Measurements from ENCODE around the gene KLHL15. TPM values are rescaled to one million over a fixed set of nuclear protein-coding genes. Genes with fewer than 3 reads are reported as not detected.

Gene KLHL15
- total and polyA plus RNA-seq, 2 of the 4 experiments (the other 2 are of a cell fraction) = 2.4 to 7.5 TPM

GRCh38 chrX:23964191-23964590 lies 62.8 kb downstream of the KLHL15 start:
- Histone ChIP-seq H3K56ac (ENCODE audit: extremely low read depth, insufficient read depth, low read length) (no peak overlapping the region), H4K91ac (ENCODE audit: insufficient read depth, low read depth, low read length) (no peak overlapping the region), H2AK5ac (ENCODE audit: low read depth, low read length) (no peak overlapping the region), H3K9me3 (ENCODE audit: control insufficient read depth, insufficient read depth, low read length) (no peaks in the 10 kb centered on the region), H3K4ac (ENCODE audit: low read depth, low read length) (no peak overlapping the region), H3K9me1 (ENCODE audit: insufficient read depth, low read length) (no peaks in the 10 kb centered on the region), H3K9ac (ENCODE audit: low read depth, low read length) (no peak overlapping the region), H3K27me3 (ENCODE audit: control insufficient read depth, insufficient read depth, low read length) (peaks cover 8% of the 10 kb centered on the region), H3K23ac (ENCODE audit: low read depth, low read length) (no peak overlapping the region), H3K4me2 (ENCODE audit: low read depth, low read length) (no peak overlapping the region), H2AK9ac (replicated peaks; ENCODE audit: low read depth, low read length, poor library complexity) (no peak overlapping the region), H2BK5ac (ENCODE audit: low read depth, low read length, poor library complexity, severe bottlenecking) (no peak overlapping the region), H3K27ac (ENCODE audit: insufficient read depth, low read length) (no peak overlapping the region), H4K5ac (ENCODE audit: low read depth, low read length) (no peak overlapping the region), H3K4me1 (ENCODE audit: control insufficient read depth, insufficient read depth, low read length) (no peaks in the 10 kb centered on the region), H3K79me1 (ENCODE audit: low read depth in 1 of 2, low read length in 2 of 2) (no peaks in the 10 kb centered on the region), H4K20me1 (ENCODE audit: insufficient read depth, low read length) (no peaks in the 10 kb centered on the region), H3K4me3 (ENCODE audit: insufficient read depth, low read depth, low read length) (no peak overlapping the region), H3K14ac (replicated peaks; ENCODE audit: low read depth, low read length) (no peak overlapping the region), H2AFZ (replicated peaks; ENCODE audit: low read length, poor library complexity) (no peak overlapping the region), H3K36me3 (ENCODE audit: control insufficient read depth, insufficient read depth, low read length) (no peaks in the 10 kb centered on the region), H3K18ac (ENCODE audit: low read depth, low read length) (no peak overlapping the region), H2BK20ac (ENCODE audit: low read depth, low read length) (no peak overlapping the region), H2BK15ac (ENCODE audit: low read depth, low read length) (no peak overlapping the region), H4K8ac (ENCODE audit: low read depth in 2 of 2, low read length in 2 of 2) (no peak overlapping the region), H2BK120ac (ENCODE audit: low read depth, low read length) (no peak overlapping the region)
- ChIA-PET CTCF (no interaction called here), POLR2A (ENCODE audit: unreplicated experiment) (no interaction called here)
- dilution Hi-C loops (cut with HindIII; ENCODE audit: low sequenced_read_pairs, unreplicated experiment) = no loop called here
- no TSS peak for BruUV-seq (replicated peaks)
- WGBS, 2 experiments (ENCODE audit: extremely low coverage in 2 of 2, insufficient read length in 1 of 2) = 59% methylated on average over 3 of the region's 5 CpGs; no CpG with 5 or more reads in 1 of the 2 experiments
- no peak for TF ChIP-seq RFX5 (IDR thresholded peaks at IDR 0.05; ENCODE audit: low read depth, low read length)
- DNase-seq (no peak), ATAC-seq (ENCODE audit: low read depth) (no peak)
- intact Hi-C loops (cut with micrococcal nuclease) = no loop called here
- in situ Hi-C loops (cut with MboI; ENCODE audit: low sequenced_read_pairs) = no loop called here
